B cell (primary cell): ENCODE data around the gene KLF4.

ENCODE experiments used
- EZH2 ChIP-seq: IDR thresholded peaks from 2 replicates; pipeline ENCODE4 v1.6.1; 2012; ENCODE audit warnings: borderline replicate concordance, low read depth, mild to moderate bottlenecking, moderate library complexity, low read length; ENCODE audit not compliant: insufficient read depth, poor library complexity, severe bottlenecking
- TF ChIP-seq, protein P1 (sequence below): fragments of 200-600 bp; IDR thresholded peaks from one replicate; pipeline ENCODE4 v1.8.0; 2022; ENCODE audit warnings: antibody characterized with exemption, mild to moderate bottlenecking

DNA sequence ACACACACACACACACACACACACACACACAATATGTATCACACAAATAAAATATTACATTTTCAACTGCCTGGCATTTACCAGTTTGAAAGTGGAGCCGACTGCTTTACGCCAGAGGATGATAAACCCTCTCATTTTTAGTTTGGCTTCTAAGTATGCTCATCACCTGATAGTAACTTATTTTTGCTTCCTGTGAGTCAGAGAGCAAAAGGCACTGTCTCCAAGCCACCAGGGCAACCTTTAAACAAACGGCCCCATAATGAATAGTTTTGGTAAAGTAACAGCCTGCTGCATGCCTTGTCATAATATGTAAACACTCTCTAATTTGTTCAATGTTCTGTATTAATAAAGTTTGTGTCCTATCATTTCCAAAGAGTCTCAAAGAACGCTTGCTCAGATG lies 26.9 kb downstream of the KLF4 start:
- TF ChIP-seq, protein P1, sequence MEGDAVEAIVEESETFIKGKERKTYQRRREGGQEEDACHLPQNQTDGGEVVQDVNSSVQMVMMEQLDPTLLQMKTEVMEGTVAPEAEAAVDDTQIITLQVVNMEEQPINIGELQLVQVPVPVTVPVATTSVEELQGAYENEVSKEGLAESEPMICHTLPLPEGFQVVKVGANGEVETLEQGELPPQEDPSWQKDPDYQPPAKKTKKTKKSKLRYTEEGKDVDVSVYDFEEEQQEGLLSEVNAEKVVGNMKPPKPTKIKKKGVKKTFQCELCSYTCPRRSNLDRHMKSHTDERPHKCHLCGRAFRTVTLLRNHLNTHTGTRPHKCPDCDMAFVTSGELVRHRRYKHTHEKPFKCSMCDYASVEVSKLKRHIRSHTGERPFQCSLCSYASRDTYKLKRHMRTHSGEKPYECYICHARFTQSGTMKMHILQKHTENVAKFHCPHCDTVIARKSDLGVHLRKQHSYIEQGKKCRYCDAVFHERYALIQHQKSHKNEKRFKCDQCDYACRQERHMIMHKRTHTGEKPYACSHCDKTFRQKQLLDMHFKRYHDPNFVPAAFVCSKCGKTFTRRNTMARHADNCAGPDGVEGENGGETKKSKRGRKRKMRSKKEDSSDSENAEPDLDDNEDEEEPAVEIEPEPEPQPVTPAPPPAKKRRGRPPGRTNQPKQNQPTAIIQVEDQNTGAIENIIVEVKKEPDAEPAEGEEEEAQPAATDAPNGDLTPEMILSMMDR = no peak
- TF ChIP-seq EZH2 = no peak
